Suprapubic skin (tissue), 4 donors: ENCODE results near the gene SELENOW. TPM values are rescaled to one million over a fixed set of nuclear protein-coding genes. Genes with fewer than 3 reads are reported as not detected.

Experiments
- DNase-seq, 2 donors: peaks; one replicate each; pipeline ENCODE4 v3.0.0-alpha.2; 2019; ENCODE audit warnings: low spot score in 2 of 2
- H3K27ac ChIP-seq: fragments of 200-600 bp; sonication (generic); one replicate; pipeline ENCODE4 v1.5.1; 2019
- H3K27me3 ChIP-seq: fragments of 200-600 bp; sonication (generic); one replicate; pipeline ENCODE4 v1.5.1; 2019
- H3K36me3 ChIP-seq: fragments of 200-600 bp; sonication (generic); one replicate; pipeline ENCODE4 v1.5.1; 2019
- H3K4me1 ChIP-seq: fragments of 200-600 bp; sonication (generic); one replicate; pipeline ENCODE4 v1.5.1; 2019
- H3K4me3 ChIP-seq: fragments of 200-600 bp; sonication (generic); one replicate; pipeline ENCODE4 v1.5.1; 2019; ENCODE audit warnings: mild to moderate bottlenecking
- H3K9me3 ChIP-seq: fragments of 200-600 bp; sonication (generic); one replicate; pipeline ENCODE4 v1.5.1; 2019
- CTCF ChIP-seq, 2 donors: fragments of 200-600 bp in 1 of 2; fragments of 450-650 bp in 1 of 2; sonication (generic) in 1 of 2; IDR thresholded peaks; one replicate each; pipeline ENCODE4 v1.5.1; 2016 to 2019; ENCODE audit warnings: antibody characterized with exemption in 2 of 2, mild to moderate bottlenecking in 1 of 2, moderate library complexity in 1 of 2
- EP300 ChIP-seq: sonication (generic); formaldehyde crosslinking; IDR thresholded peaks from one replicate; pipeline ENCODE4 v1.6.1; 2017; ENCODE audit warnings: antibody characterized with exemption
- POLR2A ChIP-seq, 2 donors: fragments of 450-650 bp; IDR thresholded peaks; one replicate each; pipeline ENCODE4 v1.6.1; 2017; ENCODE audit warnings: antibody characterized with exemption in 2 of 2, mild to moderate bottlenecking in 2 of 2, moderate library complexity in 2 of 2
- POLR2AphosphoS5 ChIP-seq, 3 donors: sonication (generic); formaldehyde crosslinking; IDR thresholded peaks; one replicate each; pipeline ENCODE4 v1.6.1; 2017; ENCODE audit warnings: antibody characterized with exemption in 3 of 3
- WGBS: methylation state at CpG from one replicate; pipeline ENCODE4 v1.1.5; 2018; 5-methylcytosine and 5-hydroxymethylcytosine counted together
- total RNA-seq, 4 donors: library from RNA; depleted of rRNA; stranded (reverse); fragments of >200 nt; gene quantifications; one replicate each; pipeline ENCODE4 v1.1.0, GENCODE V29; 2016

SELENOW gene
- total RNA-seq, 4 donors from 2014 or later: 351 to 679 (median 517) TPM

- TF ChIP-seq POLR2A (IDR thresholded peaks at IDR 0.05) (no peak), CTCF (IDR thresholded peaks at IDR 0.05) (no peak), EP300 (no peak), POLR2AphosphoS5 (IDR thresholded peaks at IDR 0.05) (no peak)
- H3K27ac ChIP-seq: no peak overlapping the region
These were observed 22.5 kb upstream of the SELENOW start for GRCh38 chr19:47755762-47756626.

GRCh38 chr19:47756627-47756929, 21.9 kb upstream of the SELENOW start:
- Histone ChIP-seq H3K27me3 (no peaks in the 10 kb centered on the region), H3K4me1 (no peaks in the 10 kb centered on the region), H3K9me3 (no peaks in the 10 kb centered on the region), H3K36me3 (peaks cover 80% of the 10 kb centered on the region), H3K4me3 (no peak overlapping the region), H3K27ac (no peak overlapping the region)
- TF ChIP-seq POLR2A (IDR thresholded peaks at IDR 0.05): no peak
- TF ChIP-seq POLR2AphosphoS5 (IDR thresholded peaks at IDR 0.05): no peak
- TF ChIP-seq EP300: no peak
- no peak for TF ChIP-seq CTCF (IDR thresholded peaks at IDR 0.05)
- no peak for DNase-seq
- 94% methylated on average over 10 of the region's 12 CpGs for WGBS

More at GRCh38 chr19:47755762-47756626, 22.5 kb upstream of the SELENOW start:
- H3K4me1 ChIP-seq: no peaks in the 10 kb centered on the region
- H3K27me3 ChIP-seq: no peaks in the 10 kb centered on the region
- no peaks in the 10 kb centered on the region for H3K9me3 ChIP-seq
- peak in 1 of 2 donors; percentile 63 for DNase-seq
- 92% methylated on average over 20 of the region's 28 CpGs for WGBS
- peaks cover 86% of the 10 kb centered on the region for H3K36me3 ChIP-seq
- H3K4me3 ChIP-seq: no peak overlapping the region

GRCh38 chr19:47756953-47757608, 21.4 kb upstream of the SELENOW start:
- Histone ChIP-seq H3K36me3 (peaks cover 76% of the 10 kb centered on the region), H3K27me3 (no peaks in the 10 kb centered on the region), H3K4me3 (no peak overlapping the region), H3K9me3 (no peaks in the 10 kb centered on the region), H3K27ac (no peak overlapping the region), H3K4me1 (no peaks in the 10 kb centered on the region)
- DNase-seq: no peak
- TF ChIP-seq POLR2AphosphoS5 (IDR thresholded peaks at IDR 0.05): no peak
- no peak for TF ChIP-seq CTCF (IDR thresholded peaks at IDR 0.05)
- no peak for TF ChIP-seq EP300
- no peak for TF ChIP-seq POLR2A (IDR thresholded peaks at IDR 0.05)
- 91% methylated on average over 10 of the region's 22 CpGs for WGBS

GRCh38 chr19:47757617-47758442, 20.7 kb upstream of the SELENOW start:
- TF ChIP-seq POLR2AphosphoS5 (IDR thresholded peaks at IDR 0.05) (no peak), CTCF (IDR thresholded peaks at IDR 0.05) (no peak), EP300 (no peak), POLR2A (IDR thresholded peaks at IDR 0.05) (no peak)
- H3K27me3 ChIP-seq: no peaks in the 10 kb centered on the region
- H3K27ac ChIP-seq: no peak overlapping the region
- peaks cover 68% of the 10 kb centered on the region for H3K36me3 ChIP-seq
- no peak overlapping the region for H3K4me3 ChIP-seq
- no peaks in the 10 kb centered on the region for H3K9me3 ChIP-seq
- WGBS: 78% methylated on average over 14 of the region's 14 CpGs
- no peak for DNase-seq
- H3K4me1 ChIP-seq: no peaks in the 10 kb centered on the region

- TF ChIP-seq EP300 (no peak), POLR2AphosphoS5 (IDR thresholded peaks at IDR 0.05) (no peak), CTCF (IDR thresholded peaks at IDR 0.05) (no peak), POLR2A (IDR thresholded peaks at IDR 0.05) (no peak)
- WGBS: 84% methylated on average over 5 of the region's 5 CpGs
- no peak overlapping the region for H3K27ac ChIP-seq
- DNase-seq: no peak
- H3K4me3 ChIP-seq: no peak overlapping the region
- H3K36me3 ChIP-seq: peaks cover 62% of the 10 kb centered on the region
- no peaks in the 10 kb centered on the region for H3K4me1 ChIP-seq
- no peaks in the 10 kb centered on the region for H3K27me3 ChIP-seq
- no peaks in the 10 kb centered on the region for H3K9me3 ChIP-seq
These were observed 20.1 kb upstream of the SELENOW start for GRCh38 chr19:47758443-47758804.
